Epidermal melanocyte (primary cell): ENCODE data around the gene ROS1.

ENCODE experiments used
- DNase-seq: peaks from one replicate; pipeline ENCODE4 v3.0.0; 2011; ENCODE audit warnings: low spot score; ENCODE audit not compliant: insufficient read length

The ROS1 gene

GRCh38 chr6:117311726-117312125 lies 114.0 kb downstream of the ROS1 start:
- no peak for DNase-seq

DNA sequence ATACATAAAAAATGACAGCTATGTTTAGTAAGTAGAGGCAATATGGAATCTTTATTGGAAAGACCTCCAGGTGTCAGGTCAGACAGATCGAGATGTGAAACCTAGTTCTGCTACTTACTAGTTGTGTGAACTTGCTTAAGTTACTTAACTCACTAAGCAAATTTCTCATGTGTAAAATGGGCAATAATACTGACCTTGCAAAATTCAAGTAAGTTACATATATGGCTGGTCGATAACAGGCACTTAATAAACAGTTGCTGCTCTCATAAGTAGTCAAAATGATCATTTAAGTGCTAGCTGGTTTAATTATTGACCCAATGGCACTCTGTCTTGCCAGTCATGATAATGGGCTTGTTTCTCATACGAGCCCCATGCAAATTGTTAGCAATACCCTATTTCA lies 114.4 kb downstream of the ROS1 start:
- no peak for DNase-seq

GRCh38 chr6:117309611-117310010 lies 116.1 kb downstream of the ROS1 start:
- no peak for DNase-seq

DNA sequence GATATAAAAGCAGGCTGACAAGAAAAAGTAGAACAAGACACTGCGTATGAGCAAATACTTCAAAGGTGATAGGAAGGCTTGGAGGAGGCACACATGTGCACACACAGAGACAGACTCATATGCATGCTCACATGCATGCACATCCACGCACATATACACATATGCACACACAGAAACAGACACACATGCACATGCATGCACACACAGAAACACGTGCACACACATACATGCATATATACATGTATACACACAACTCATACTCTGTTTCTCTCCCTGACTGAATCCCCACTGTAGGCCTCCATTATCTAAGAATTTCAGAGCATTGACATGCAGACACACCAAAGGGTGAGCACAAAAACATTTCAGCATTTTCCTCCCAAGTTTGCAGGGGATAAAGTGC lies 116.7 kb downstream of the ROS1 start:
- no peak for DNase-seq

DNA sequence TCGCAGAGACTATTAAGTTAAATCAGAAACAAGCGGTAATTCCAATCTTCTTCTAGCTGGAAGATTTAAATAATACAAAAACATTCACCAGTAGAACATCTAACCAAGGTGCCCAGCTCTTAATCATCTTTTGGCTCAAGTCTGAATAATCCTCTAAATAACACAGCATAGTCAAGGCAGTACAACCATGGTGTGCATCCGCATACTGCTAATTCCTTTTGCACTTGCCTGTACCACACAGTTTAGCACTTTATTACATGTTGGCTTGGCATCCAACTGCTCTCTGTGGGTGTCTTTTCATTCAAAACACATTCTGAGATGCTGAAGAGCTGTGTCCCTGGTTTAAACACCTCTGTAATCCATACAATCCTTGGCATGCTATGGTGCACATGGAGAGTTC lies 118.1 kb downstream of the ROS1 start:
- DNase-seq = no peak

DNA sequence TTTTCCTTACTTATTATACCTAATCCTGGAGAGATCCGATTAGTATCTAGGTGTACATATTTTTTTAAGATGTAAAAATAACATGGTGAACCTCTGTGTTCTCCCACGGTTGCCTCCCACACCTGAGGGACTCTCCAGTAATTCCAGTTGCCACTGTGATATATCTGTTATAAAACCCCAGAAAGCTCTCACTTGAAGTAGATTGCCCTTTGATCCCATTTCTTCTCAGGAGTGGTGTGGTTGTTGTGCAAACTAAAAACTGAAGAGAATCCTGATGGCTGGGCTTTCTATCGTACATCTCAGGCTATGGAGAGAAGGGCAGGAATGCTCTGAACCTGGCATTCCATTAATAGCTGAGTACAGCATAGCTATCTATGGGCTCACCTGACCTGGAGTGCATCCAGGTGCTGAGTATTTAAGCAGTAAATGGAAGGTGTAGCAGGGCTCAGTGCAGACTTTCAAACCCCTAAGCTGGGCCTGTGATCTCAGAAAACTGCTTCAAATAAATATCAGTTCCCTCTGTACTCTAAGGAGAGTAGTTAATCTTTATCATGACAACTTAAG lies 119.4 kb downstream of the ROS1 start:
- no peak for DNase-seq

DNA sequence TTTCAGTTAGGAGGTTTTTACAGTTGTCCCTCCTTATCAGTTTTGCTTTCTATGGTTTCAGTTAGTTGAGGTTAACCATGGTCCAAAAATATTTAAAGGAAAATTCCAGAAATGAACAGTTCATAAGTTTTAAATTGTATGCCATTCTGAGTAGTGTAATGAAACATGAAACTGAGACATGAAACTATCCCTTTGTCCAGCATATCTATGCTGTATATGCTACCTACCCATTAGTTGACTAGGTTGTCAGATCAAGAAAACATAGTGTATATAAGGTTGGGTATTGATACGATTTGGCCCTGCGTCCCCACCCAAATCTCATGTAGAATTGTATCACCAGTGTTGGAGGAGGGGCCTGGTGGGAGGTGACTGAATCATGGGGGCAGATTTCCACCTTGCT lies 121.3 kb downstream of the ROS1 start:
- no peak for DNase-seq

DNA sequence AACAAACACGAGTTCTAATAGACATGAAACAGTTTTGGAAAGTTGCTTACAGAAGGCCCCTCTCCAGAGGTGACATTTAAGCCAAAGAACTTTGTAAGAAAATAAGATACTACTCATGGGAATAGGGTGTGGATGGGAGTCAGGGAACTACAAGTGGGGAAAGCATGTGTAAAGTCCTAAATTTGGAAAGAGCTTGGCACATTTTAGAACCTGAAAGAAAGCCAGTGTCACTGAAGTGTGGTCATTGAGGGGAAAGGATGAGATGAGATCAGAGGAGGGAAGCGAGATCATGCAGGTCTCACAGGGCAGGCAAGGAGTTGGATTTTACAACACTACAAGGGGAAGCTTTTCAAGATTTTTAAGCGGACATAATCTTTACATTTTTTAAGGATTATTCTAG lies 122.4 kb downstream of the ROS1 start:
- no peak for DNase-seq

DNA sequence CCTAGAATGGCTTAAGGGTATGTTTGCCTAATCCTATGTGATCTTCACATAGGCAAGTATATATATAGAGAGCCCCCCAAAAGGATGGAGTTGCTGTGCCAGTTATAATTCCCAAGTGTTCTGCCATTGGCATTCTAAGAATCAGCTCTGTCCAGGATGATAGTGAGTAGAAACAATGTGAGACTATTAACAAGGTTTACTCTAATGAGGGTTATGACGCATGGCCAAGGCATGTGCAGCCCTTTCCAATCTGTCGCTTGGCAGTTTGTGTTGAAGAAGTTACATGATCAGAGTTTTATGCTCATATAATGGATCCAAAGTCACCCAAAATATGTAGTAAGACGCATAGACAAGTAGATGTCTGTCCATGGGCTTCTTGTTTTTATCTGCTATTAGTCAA lies 126.8 kb downstream of the ROS1 start:
- no peak for DNase-seq

DNA sequence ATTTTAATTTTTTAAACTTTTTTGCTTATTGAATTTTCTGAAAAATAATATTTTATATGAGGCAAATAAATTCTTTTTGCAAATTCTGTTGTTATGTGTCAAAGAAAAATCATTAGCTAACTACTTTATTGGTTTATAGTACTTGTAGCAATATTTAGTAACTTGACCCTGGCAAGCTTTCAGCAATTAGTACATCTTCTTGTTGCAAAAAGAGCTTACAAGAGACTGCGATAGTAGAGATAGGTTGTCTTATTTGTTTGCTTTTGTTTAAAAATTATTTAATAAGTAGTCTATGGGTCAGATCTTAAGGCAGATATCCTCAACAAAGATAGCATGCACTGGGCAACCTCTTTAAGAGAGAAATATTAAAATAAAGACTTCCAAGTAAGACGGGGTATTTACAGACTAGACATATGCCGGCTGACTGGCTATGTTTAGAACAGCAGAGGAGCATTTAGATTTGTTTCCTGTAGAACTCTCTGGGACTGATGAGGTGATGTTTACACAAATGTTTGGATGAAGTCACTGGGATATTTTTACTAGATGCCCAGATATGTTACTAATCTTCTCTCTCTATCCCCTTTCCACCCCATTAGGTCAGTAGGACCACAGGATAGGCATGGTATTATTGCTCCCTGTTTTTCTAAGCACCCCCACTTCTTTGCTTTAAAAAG lies 135.4 kb downstream of the ROS1 start:
- DNase-seq = no peak

- DNase-seq = no peak
These were observed 137.5 kb downstream of the ROS1 start for GRCh38 chr6:117288083-117288715.

GRCh38 chr6:117280922-117281321 lies 144.8 kb downstream of the ROS1 start:
- DNase-seq = no peak

- no peak for DNase-seq
These were observed 148.9 kb downstream of the ROS1 start for GRCh38 chr6:117276778-117277316.

GRCh38 chr6:117275711-117276110 lies 150.0 kb downstream of the ROS1 start:
- no peak for DNase-seq

- DNase-seq = no peak
These were observed 150.5 kb downstream of the ROS1 start for GRCh38 chr6:117275205-117275604.

GRCh38 chr6:117272891-117273290 lies 152.9 kb downstream of the ROS1 start:
- no peak for DNase-seq

DNA sequence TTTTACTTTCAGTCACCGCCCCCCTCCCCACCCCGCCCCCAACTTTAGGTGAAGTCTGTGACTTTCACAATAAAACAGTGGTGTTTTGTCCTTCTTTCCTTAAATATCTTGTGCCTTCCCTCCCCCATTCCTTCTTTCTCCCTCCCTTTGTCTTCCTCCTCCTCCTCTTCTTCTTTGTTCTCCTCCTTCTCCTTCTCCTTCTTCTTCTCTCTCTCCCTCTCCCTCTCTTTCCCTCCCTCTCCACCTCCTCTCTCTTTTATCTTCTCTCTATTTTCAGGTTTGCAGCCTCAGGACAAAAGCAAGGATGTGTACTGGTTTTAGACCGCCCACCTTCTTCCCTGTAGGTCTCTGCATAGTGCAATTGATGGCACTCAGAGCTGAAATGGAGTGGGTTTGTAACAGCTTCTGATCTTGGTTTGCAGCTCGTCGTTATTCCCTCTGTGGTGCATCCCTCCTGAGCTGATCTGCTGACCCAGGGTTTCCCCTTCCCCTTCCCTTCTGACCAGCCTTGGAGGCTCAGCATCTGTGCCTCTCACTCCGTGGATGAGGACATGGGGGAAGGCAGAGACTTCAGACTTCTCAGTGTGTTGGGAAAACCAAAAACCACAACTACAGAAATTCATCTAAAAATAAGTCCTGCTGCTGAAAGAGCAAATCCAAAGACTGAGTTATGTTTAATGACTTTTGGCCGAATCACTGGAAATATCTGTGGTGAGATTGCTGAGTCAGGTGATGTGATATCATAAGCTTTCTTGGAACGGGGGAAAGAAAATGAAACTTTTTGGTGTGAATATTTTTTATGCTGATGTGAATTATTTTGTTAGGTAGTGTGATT lies 153.5 kb downstream of the ROS1 start:
- no peak for DNase-seq

DNA sequence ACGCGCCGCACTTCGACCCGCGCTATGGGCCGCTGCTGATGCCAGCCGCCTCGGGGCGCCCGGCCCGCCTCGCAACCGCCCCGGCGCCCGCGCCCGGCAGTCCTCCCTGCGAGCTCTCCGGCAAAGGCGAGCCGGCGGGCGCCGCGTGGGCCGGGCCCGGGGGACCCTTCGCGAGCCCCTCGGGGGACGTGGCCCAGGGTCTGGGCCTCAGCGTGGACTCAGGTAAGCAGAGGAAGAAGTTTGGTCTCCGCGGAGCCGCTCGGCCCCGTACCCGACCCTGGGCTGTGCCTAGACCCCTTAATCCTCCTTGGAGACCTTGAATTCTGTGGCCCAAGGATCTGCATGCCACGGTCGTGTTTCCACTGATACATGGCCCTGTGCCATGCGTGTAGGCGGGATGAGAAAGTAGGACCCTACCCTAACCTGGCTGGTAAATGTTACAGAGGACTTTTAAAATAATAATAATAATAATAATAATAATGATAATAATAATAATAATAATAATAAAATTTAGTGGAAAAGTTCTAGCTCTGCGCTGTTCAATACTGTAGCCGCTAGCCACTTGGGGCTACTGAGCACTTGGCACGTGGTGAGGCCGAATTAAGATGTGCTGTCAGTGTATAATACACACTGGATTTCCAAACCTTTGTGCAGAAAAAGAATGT lies 154.8 kb downstream of the ROS1 start:
- no peak for DNase-seq

GRCh38 chr6:117270055-117270842 lies 155.5 kb downstream of the ROS1 start:
- DNase-seq = no peak

DNA sequence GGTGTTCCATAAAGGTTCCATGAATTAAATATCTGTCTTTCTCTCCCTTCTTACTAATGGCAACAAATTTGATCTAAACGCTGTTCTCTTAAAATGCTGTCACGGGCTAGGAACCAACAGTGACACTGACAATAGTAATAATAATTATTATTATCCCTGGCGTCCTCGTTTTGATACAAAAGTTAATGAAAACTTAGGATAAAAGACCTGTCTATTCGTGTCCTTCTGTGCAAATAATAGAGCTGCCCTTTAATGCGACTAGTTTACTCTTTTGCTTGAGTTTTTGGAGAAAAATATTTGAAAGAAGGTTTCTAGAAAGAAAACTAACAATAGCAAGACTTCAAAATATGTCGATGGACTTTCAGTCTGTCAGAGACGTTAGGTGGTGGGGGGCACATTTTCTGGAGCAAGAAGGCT lies 156.1 kb downstream of the ROS1 start:
- DNase-seq = no peak

DNA sequence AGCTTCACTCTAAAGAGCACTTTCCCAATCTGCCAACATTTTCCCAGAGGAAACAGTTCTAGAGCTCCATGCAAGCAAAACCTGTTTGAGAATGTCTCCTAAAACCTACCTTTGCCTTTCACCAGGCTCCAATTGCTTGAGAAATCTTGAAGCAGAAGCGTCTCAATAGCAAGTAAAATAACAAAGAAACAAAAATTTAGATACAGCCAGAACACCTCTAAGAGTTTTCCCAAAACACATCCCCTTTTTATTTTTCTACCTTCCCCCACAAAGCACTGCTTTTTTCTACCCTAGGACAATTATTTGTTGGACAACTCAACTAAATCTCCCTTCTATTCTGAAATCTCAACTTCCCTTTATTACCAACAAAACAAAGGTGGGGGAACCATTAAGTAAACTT lies 156.8 kb downstream of the ROS1 start:
- no peak for DNase-seq
